HG03066 (cell line): ENCODE data around the gene DNAJC10.
"Not testable (repeated sequence)": the region's sequence is repeated elsewhere in the genome, so short reads cannot be mapped to it uniquely, and the experiment has no call there.

ENCODE experiments used
- ATAC-seq: cut with Tn5 transposase; IDR thresholded peaks from one replicate; pipeline ENCODE4 v1.9.1; 2021; ENCODE audit warnings: low read depth; ENCODE audit not compliant: unreplicated experiment

Gene DNAJC10

DNA sequence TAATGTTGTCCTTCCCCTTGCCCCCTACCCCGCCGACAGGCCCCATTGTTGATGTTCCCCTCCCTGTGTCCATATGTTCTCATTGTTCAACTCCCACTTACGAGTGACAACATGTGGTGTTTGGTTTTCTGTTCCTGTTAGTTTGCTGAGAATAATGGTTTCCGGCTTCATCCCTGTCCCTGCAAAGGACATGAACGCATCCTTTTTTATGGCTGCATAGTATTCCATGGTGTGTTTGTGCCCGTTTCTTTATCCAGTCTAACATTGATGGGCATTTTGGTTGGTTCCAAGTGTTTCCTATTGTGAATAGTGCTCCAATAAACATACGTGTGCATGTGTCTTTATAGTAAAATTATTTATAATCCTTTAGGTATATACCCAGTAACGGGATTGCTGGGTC is 65.0 kb downstream of the DNAJC10 start:
- ATAC-seq = not testable (repeated sequence)

DNA sequence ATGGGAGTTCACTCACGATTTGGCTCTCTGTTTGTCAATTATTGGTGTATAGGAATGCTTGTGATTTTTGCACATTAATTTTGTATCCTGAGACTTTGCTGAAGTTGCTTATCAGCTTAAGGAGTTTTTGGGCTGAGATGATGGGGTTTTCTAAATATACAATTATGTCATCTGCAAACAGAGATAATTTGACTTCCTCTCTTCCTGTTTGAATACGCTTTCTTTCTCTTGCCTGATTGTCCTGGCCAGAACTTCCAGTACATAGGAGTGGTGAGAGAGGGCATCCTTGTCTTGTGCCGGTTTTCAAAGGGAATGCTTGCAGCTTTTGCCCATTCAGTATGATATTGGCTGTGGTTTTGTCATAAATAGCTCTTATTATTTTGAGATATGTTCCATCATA is 66.6 kb downstream of the DNAJC10 start:
- not testable (repeated sequence) for ATAC-seq

DNA sequence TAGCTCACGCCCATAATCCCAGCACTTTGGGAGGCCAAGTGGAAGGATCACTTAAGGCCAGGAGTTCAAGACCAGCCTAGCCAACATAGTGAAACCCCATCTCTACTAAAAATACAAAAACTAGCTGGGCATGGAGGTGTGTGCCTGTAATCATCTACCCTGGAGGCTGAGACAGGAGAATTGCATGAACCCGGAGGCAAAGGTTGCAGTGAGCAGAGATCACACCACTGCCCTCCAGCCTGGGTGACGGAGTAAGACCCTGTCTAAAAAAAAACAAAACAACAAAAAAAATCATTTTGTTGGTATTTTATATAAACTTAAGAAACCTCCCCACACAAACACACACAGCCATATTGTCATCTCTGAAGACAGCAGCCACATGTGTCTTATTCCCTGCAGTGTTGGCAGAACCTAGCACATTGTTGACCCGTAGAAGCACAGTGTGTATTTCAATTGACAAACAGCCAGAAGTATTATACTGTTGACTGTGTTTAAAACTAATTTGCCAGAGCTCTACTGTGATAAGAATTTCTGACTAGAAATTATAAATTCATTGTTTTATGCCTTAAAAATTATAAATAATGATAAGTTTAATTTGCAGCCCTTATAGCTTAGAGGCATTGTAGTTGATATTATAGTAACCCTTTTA is 68.1 kb downstream of the DNAJC10 start:
- ATAC-seq = no peak

DNA sequence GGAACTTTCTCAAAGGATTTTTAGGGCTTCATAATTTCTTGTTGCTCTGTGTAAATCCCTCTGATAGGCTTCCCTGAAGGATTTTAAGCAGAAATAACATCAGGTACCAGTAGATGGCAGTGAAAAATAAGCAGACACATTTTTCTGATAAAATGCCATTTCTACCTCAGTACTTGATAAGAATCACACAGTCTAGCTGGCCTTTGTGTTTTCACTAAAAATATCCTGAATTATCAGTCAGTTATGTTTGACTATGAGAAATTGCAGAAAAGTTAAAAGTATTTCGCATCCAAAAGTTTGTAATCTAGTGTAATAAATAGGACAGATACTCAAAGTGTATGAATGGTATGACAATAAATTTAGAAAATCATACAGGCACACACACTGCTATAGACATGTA is 68.7 kb downstream of the DNAJC10 start:
- ATAC-seq = no peak

DNA sequence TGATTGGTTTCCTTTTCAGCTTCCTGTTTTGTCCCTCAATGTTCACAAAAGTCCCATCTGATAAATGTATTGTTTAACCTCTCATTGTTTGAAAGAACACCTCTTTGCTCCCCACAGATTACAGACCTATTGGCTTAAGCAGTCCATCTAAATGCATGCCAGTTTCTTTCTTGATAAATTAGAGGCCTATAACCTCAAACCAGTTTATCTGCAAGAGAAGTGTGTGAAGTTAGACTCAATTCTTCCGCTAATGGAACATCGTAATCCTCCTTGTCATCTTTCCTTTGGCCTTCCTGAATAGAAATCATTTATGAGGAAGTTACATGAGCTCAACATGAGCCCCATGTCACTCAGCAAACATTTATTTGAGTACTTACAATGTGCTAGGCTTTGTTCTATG is 76.4 kb downstream of the DNAJC10 start:
- ATAC-seq = no peak

DNA sequence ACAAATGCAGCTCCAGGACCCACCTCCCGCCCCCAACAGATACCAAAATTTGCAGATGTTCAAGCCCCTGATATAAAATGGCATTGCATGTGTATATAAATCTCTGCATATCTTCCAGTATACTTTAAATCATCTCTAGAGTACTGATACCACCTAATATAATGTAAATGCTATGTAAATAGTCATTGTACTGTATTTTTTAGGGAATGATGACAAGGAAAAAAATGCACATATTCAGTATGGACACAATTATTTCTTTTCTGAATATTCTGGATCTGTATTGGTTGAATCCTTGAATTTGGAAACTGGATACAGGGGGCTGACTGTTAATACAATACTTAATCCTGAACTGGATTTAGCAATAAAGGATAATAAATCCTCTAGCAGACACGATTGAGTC is 82.7 kb downstream of the DNAJC10 start:
- ATAC-seq = no peak

DNA sequence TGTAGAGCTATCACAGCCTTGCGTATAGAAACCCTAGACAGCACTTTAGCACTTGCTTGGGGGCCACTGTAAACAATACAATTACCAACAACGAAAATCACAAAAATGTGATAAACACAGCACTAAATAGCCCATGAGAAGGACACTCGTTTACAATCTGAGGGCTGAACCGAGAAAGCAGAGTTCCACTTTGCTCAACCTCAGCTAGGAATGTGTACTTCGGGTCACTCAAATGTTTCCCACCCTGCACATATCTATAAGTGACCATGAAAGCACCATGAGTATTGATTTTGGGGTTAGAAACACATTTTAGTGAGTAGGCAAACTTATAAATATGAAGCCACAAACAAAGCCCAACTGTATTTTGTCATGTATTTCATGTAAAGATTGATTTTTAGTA is 88.1 kb downstream of the DNAJC10 start:
- no peak for ATAC-seq

DNA sequence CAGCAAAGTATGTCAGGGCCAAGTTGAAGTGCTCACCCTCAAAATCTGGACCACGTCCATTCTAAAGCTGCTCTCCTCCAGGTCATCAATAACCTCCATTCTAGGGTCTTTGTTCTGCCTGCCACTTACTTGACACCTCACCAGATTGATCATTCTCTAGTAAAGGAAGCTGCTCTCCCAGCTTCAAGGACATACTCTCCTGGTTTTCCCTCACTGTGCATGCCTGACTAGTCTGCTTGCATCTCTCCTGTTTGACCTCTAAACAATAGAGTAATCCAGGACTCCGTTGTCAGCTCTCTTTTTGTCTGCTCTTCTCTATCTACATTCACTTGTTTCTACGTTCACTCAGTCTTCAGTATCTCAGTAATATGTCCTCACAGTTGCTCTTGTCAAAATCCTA is 91.3 kb downstream of the DNAJC10 start:
- no peak for ATAC-seq

DNA sequence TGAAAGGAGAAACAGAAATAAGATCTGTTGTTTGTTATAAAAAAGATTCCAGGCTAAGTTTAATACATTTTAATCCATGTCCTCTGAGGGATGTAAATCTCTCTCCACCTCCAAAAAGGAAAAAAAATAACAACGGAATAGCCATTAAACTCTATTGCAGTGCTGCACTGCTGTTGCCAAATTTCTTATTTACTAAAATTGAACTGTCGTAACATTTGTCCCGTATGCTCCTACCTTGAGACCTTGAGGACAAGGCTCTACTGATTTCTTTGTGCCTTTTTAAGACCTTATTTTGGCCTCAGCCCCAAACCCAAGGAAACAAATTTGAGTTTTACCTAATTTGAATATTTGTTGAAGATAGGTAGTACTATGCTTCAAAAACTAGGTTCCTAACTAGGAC is 94.0 kb downstream of the DNAJC10 start:
- ATAC-seq = no peak

DNA sequence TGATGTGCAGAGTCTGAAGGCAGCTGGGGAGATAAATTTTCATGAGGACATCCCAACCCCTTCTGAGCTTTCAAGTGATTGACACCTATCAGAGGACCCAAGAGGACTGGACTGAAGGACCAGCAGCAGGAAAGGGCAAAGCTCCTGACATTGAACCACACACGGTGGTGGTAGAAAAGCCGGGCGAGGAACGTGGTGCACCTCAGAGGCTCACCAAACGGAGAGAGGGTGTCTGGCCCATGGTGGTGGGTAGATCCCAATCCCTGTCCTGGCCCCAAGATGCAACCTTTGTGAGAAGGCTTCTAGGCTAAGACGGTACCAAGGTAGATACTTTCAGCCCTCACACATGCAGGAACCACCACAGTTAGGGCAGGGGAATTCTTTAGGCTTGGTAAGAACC is 98.3 kb downstream of the DNAJC10 start:
- no peak for ATAC-seq

DNA sequence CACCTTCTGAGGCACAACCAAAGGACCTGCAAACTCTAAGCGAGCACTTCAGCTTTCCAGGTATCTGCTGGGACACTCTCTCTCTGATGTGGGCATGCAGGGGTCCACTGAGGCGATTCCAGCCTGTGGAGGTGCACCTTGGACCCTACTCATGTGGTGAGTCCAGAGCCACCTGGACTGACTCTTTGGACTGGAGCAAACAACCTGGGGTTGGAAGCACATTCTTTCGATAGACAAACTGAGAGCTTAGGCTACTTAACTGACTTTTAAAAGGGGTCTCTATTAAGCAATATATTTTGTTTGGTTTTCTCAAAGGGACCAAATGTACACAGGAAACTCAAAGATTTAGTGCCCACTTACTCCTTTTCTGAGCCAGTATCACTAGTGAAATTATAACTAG is 98.7 kb downstream of the DNAJC10 start:
- no peak for ATAC-seq

DNA sequence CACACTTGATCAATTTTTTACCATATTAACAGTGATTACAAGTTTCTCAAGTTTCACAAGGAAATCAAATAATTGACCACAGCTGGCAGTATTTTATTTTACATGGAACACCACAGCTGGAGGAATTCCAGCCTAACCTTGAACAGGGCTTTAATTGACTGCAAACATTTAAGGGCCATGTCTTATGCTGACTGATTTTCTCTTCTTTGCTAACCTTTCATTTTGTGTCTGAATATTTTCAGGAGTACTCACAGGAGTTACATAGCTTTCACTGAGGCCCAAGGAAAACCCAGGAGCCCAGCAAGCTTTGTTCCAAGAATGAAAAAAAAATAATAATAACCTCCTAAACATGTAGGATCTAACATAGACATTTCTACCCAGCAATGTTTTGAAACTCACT is 100.8 kb downstream of the DNAJC10 start:
- ATAC-seq = no peak

DNA sequence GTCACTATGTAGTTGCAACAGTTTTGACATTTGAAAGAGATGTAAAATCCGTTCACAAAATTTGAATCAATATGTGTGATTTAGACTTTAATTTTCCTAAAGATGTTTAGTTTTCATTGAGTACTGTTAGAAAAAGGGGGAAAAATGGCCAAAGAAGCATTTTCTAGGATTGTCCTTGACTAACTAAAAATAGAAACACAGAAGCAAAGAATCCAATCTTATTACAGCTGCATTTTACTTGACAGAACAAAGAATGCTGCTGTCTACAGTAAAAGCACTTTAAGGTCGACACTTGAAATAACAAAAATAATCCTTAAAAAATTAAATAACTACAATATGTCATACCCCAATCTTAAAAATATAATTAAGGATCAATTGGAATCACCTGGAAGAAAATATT is 101.5 kb downstream of the DNAJC10 start:
- no peak for ATAC-seq

DNA sequence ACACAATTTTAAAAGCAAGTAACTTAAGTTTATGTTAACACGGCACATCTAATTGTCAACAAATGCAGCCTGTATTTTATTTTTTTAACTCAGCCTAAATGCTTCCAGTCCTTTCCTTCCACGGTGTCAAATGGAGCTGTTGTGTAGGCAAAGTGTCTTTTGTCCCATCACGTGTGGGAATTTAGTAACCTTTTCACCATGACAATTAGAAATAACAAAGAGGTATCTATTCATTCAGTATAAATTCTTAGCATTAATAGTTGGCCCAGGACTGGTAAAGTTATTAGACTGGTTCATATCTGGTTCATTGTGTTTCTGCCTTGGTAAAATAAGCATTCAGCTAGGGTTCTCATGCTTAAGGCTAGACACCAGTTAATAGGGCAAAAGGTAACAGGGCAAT is 102.4 kb downstream of the DNAJC10 start:
- no peak for ATAC-seq

DNA sequence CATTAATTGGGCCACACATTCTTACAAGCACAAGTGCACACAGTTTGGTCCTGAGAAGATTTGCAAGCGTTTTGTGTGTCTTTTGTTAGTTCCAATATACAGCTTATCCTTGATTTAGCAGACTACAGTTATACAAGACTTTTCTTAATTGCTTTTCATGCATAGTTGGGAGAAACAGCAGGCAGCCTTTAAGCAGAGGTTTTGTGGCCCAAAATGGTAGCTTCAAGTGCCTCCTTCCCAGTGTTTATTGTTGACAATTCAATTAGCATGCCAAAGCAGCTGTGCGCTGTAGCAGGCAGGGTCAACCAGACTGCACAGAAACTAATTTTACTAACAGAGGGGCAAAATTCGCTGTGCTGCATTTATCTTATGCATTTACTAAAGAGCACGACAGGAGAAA is 102.9 kb downstream of the DNAJC10 start:
- ATAC-seq = no peak

DNA sequence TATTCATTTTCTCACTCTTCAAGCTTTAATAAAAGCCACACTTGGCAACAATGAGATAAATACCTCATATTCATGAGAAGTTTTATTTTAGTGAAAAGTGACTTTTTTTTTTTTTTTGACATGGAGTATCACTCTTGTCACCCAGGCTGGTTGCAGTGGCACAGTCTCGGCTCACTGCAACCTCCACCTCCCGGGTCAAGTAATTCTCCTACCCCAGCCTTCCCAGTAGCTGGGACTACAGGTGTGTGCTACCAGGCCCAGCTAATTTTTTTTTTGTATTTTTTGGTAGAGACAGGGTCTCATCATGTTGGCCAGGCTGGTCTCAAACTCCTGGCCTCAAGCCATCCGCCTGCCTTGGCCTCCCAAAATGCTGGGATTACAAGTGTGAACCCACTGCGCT is 103.4 kb downstream of the DNAJC10 start:
- no peak for ATAC-seq

DNA sequence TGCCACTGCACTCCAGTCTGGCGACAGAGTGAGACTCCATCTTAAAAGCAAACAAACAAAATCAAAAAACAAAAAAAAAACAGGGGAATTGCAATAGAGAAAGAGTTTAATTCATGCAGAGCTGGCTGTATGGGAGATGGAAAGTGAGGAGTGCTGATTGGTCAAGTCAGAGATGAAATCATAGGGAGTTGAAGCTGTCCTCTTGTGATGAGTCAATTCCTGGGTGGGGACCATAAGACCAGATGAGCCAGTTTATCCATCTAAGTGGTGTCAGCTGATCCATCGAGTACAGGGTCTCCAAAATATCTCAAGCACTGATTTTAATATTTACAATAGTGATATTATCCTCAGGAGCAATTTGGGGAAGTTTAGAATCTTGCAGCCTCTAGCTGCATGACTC is 105.1 kb downstream of the DNAJC10 start:
- no peak for ATAC-seq

DNA sequence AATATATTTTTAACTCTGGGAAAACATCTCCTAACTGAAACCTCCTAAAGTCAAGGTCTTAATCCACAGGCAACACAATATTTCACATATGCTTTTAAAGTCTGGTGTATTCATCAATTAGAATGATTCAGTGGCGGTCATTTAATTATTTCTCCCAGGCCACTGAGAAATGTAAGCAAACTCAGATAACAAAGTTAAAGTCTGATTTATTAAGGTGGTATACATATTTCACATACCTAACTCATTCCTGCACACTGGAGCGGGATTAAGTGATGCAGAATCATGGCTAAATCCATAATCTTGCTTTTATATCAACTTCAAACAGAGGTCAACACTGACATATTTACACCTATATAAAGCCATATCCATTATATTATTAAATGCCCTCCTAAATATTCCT is 106.7 kb downstream of the DNAJC10 start:
- no peak for ATAC-seq

DNA sequence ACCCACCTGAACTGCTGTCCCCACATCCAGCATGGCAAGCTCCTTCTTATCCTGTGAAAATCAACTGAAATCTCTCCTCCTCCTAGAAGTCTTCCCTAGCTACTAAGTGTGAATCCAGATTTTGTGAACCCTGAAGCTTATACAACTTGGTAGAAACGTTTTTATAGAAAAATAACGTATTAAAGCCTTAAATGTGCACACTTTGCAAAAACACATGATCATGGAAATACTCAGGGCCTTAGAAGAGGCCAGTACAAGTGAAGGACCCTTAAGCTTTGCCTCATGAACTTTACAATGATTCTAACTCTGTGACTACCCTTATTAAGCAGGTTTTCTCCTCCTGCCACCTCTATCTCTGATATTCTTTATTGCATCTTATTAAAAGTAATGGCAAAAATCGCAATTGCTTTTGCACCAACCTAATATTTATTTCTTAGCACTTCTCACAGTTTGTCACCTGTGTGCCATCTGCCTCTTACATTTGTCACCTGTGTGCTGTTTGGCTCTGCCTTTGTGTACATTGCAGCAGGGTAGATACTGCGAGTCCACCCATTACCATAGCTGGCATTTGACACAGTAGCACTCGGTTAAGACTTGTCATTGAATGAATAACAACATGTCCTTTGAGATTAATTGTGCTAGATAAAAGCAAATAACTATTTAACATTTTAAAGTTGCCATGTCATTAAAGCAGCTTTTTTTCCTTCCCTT is 108.2 kb downstream of the DNAJC10 start:
- ATAC-seq = no peak

DNA sequence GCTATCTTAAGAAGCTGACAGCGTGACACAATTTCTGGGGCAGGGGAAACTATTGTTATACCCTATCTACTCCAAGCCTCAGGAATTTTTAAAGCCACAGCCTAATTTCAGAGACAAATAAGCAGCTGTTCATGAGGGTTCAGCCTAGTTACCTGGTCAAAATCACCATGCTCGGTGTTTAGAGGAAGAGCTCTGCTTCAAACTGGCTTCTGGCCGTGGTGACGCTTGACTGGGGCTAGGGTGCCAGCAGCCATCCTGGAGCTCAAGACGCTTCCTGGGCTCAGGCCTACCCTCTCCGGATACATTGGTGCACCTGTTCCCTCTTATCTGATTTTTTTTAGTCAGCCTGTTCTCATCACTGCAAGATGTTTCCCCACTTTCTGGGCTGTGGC is 108.7 kb downstream of the DNAJC10 start:
- no peak for ATAC-seq

DNA sequence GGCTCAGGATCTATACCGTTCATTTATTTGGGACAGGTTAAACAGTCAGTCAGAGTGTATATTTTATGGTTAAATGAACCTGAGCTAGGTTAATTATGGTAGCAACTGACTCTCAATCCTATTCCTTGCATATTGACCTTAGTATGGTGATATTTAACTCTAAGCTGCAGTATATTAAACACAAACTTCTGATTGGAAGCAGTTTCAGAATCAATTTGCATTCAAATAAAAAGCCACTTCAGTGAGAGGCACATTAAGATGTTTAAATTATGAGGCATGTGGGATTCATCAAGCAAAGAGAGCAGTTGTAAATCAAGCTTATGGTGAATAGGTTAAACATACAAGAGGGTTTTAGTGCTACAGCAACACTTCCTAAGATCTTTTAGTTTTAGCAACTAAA is 110.0 kb downstream of the DNAJC10 start:
- ATAC-seq = no peak

DNA sequence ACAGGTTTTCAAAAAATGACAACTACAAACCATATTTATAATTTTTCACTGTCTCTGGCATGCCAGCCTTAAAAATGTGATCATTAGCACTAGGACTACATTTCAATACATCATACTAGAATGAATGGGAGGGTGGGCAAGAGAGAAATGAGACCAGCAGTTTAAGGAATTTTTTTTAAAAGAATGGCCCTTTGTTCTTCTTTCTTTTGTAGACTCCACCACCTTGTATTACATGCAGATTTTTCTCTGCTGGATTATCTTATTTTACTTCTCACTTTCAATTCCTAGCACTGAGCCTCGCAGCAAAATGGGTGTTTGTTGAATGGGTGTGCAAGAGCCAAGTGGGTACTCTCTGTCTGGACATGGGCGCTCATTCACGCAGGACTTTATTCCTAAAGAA is 110.4 kb downstream of the DNAJC10 start:
- ATAC-seq = no peak
